HEK293 (cell line): ENCODE results near the gene TES.

ENCODE experiments used
- CTCF ChIA-PET: fragments of 350-600 bp; formaldehyde crosslinking; extraction: SDS; loops from one replicate; lab custom pipeline; 2021; ENCODE audit warnings: antibody characterized with exemption; lab: Yijun Ruan, JAX
- POLR2A ChIA-PET: fragments of 300-600 bp; formaldehyde crosslinking; extraction: SDS; loops from one replicate; lab custom pipeline; 2020; ENCODE audit warnings: antibody characterized with exemption, inconsistent platforms; lab: Yijun Ruan, JAX
- H3K27ac ChIP-seq: fragments of 200-500 bp; sonication (Bioruptor generic); 2 replicates; pipeline ENCODE4 v1.5.1; 2014; ENCODE audit warnings: low read depth, low read length, control low read depth, inconsistent platforms; ENCODE audit errors: extremely low read depth
- H3K36me3 ChIP-seq, 2 experiments: fragments of 200-500 bp in 1 of 2; sonication (Bioruptor generic) in 1 of 2; 1 replicate in 1 of 2; 2 replicates in 1 of 2; pipeline ENCODE4 v1.5.1; 2014 to 2017; ENCODE audit warnings: inconsistent platforms in 2 of 2, low read length in 2 of 2; ENCODE audit not compliant: control insufficient read depth in 2 of 2, insufficient read depth in 1 of 2
- H3K4me1 ChIP-seq: fragments of 200-500 bp; sonication (Bioruptor generic); 2 replicates; pipeline ENCODE4 v1.5.1; 2014; ENCODE audit warnings: mild to moderate bottlenecking, low read length, inconsistent platforms; ENCODE audit not compliant: control insufficient read depth, insufficient read depth
- H3K4me3 ChIP-seq: 2 replicates; pipeline ENCODE4 v1.5.1; 2011; ENCODE audit warnings: low read depth, mild to moderate bottlenecking, control low read depth, low read length, moderate library complexity
- H3K9me3 ChIP-seq: fragments of 200-500 bp; sonication (Bioruptor generic); 2 replicates; pipeline ENCODE4 v1.5.1; 2014; ENCODE audit warnings: low read depth, low read length, inconsistent platforms; ENCODE audit not compliant: control insufficient read depth, insufficient read depth
- BCL11B ChIP-seq: fragments of 450-650 bp; formaldehyde crosslinking; IDR thresholded peaks from 2 replicates; pipeline ENCODE4 v1.5.1; 2016; ENCODE audit warnings: low read depth, missing biosample characterization, missing genetic modification characterization
- EGR2 ChIP-seq: fragments of 450-650 bp; formaldehyde crosslinking; IDR thresholded peaks from 2 replicates; pipeline ENCODE4 v1.5.1; 2016; ENCODE audit warnings: low read depth, missing biosample characterization, missing genetic modification characterization
- HOXA7 ChIP-seq: sonication (generic); formaldehyde crosslinking; IDR thresholded peaks from 2 replicates; pipeline ENCODE4 v1.8.1; 2022; ENCODE audit warnings: missing genetic modification reagents, borderline replicate concordance
- OSR2 ChIP-seq: fragments of 450-650 bp; formaldehyde crosslinking; IDR thresholded peaks from 2 replicates; pipeline ENCODE4 v1.5.1; 2016; ENCODE audit warnings: missing biosample characterization, missing genetic modification characterization
- SCRT2 ChIP-seq: fragments of 450-650 bp; formaldehyde crosslinking; IDR thresholded peaks from 2 replicates; pipeline ENCODE4 v1.5.1; 2016; ENCODE audit warnings: missing biosample characterization, missing genetic modification characterization
- ZBTB1 ChIP-seq: fragments of 450-650 bp; formaldehyde crosslinking; IDR thresholded peaks from 2 replicates; pipeline ENCODE4 v1.5.1; 2016; ENCODE audit warnings: missing biosample characterization, missing genetic modification characterization
- ZBTB48 ChIP-seq: fragments of 450-650 bp; formaldehyde crosslinking; IDR thresholded peaks from 2 replicates; pipeline ENCODE4 v1.5.1; 2016; ENCODE audit warnings: missing biosample characterization, missing genetic modification characterization
- ZNF157 ChIP-seq: fragments of 450-650 bp; formaldehyde crosslinking; IDR thresholded peaks from 2 replicates; pipeline ENCODE4 v1.5.1; 2016; ENCODE audit warnings: missing biosample characterization, missing genetic modification characterization
- ZNF16 ChIP-seq: fragments of 450-650 bp; formaldehyde crosslinking; IDR thresholded peaks from 2 replicates; pipeline ENCODE4 v1.5.1; 2016; ENCODE audit warnings: low read depth, missing biosample characterization, missing genetic modification characterization
- ZNF174 ChIP-seq: fragments of 450-650 bp; formaldehyde crosslinking; IDR thresholded peaks from 2 replicates; pipeline ENCODE4 v1.5.0; 2017; ENCODE audit warnings: missing biosample characterization, mild to moderate bottlenecking, missing genetic modification characterization
- ZNF175 ChIP-seq: fragments of 450-650 bp; formaldehyde crosslinking; IDR thresholded peaks from 2 replicates; pipeline ENCODE4 v1.5.1; 2016; ENCODE audit warnings: missing biosample characterization, missing genetic modification characterization
- ZNF2 ChIP-seq: fragments of 450-650 bp; formaldehyde crosslinking; IDR thresholded peaks from 2 replicates; pipeline ENCODE4 v1.5.1; 2016; ENCODE audit warnings: missing biosample characterization, missing genetic modification characterization
- ZNF202 ChIP-seq: fragments of 450-650 bp; formaldehyde crosslinking; IDR thresholded peaks from 2 replicates; pipeline ENCODE4 v1.5.1; 2016; ENCODE audit warnings: missing biosample characterization, missing genetic modification characterization, borderline replicate concordance
- ZNF248 ChIP-seq: fragments of 450-650 bp; formaldehyde crosslinking; IDR thresholded peaks from 2 replicates; pipeline ENCODE4 v1.5.1; 2017; ENCODE audit warnings: missing biosample characterization, missing genetic modification characterization
- ZNF324 ChIP-seq: fragments of 450-650 bp; formaldehyde crosslinking; IDR thresholded peaks from 2 replicates; pipeline ENCODE4 v1.5.1; 2016; ENCODE audit warnings: missing biosample characterization, missing genetic modification characterization
- ZNF416 ChIP-seq: fragments of 450-650 bp; formaldehyde crosslinking; IDR thresholded peaks from 2 replicates; pipeline ENCODE4 v1.5.1; 2016; ENCODE audit warnings: missing biosample characterization, missing genetic modification characterization
- ZNF561 ChIP-seq: fragments of 450-650 bp; IDR thresholded peaks from 2 replicates; pipeline ENCODE4 v1.5.1; 2018; ENCODE audit warnings: missing biosample characterization, missing genetic modification characterization, borderline replicate concordance
- ZNF610 ChIP-seq: fragments of 450-650 bp; formaldehyde crosslinking; IDR thresholded peaks from 2 replicates; pipeline ENCODE4 v1.5.1; 2016; ENCODE audit warnings: missing biosample characterization, missing genetic modification characterization, borderline replicate concordance
- ZNF629 ChIP-seq: fragments of 450-650 bp; formaldehyde crosslinking; IDR thresholded peaks from 2 replicates; pipeline ENCODE4 v1.5.1; 2017; ENCODE audit warnings: missing biosample characterization, missing genetic modification characterization
- ZNF645 ChIP-seq: fragments of 450-650 bp; formaldehyde crosslinking; IDR thresholded peaks from 2 replicates; pipeline ENCODE4; 2016; ENCODE audit warnings: missing biosample characterization, missing genetic modification characterization
- ZNF768 ChIP-seq: fragments of 450-650 bp; formaldehyde crosslinking; IDR thresholded peaks from 2 replicates; pipeline ENCODE4 v1.5.1; 2018; ENCODE audit warnings: missing biosample characterization, mild to moderate bottlenecking, missing genetic modification characterization
- ZNF785 ChIP-seq: fragments of 450-650 bp; formaldehyde crosslinking; IDR thresholded peaks from 2 replicates; pipeline ENCODE4 v1.5.1; 2016; ENCODE audit warnings: missing biosample characterization, missing genetic modification characterization

TES gene

GRCh38 chr7:116194115-116194514, 16.2 kb upstream of the TES start:
- H3K36me3 ChIP-seq, result no peaks in the 10 kb centered on the region
- no peak overlapping the region for H3K27ac ChIP-seq
- H3K4me3 ChIP-seq, result no peak overlapping the region
- no peaks in the 10 kb centered on the region for H3K9me3 ChIP-seq
- H3K4me1 ChIP-seq, result no peaks in the 10 kb centered on the region
- CTCF ChIA-PET, result no interaction called here
- POLR2A ChIA-PET, result no interaction called here
- no peak for TF ChIP-seq ZNF174
- TF ChIP-seq, all 188 proteins: peak for 0

DNA sequence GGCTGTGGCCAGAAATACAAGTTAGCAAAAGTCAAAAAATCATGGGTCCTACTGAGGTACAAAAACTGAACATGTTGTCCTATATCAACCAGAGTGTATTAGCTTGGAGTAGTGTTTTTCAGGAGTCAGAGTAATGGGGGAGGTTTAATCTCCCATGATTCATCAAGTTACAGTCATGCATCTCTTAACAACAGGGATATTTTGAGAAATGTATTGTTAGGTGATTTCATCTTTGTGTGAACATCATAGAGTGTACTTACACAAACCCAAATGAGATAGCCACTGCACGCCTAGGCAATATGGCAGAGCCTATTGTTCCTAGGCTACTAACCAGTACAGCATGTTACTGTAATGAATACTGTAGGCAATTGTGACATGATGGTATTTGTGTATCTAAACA, 14.9 kb upstream of the TES start:
- no peak overlapping the region for H3K27ac ChIP-seq
- no peak overlapping the region for H3K4me3 ChIP-seq
- TF ChIP-seq ZNF324 (tag by site-specific recombination), result no peak
- TF ChIP-seq ZBTB48 (tag by site-specific recombination), result no peak
- TF ChIP-seq ZNF157 (tag by site-specific recombination), result no peak
- TF ChIP-seq ZNF645, result no peak
- no peak for TF ChIP-seq ZNF610 (tag by site-specific recombination)
- TF ChIP-seq ZNF629 (tag by site-specific recombination), result no peak
- no peak for TF ChIP-seq ZNF416 (tag by site-specific recombination)
- TF ChIP-seq HOXA7 (CRISPR knock-in tag), result no peak
- TF ChIP-seq ZNF785, result no peak
- no peak for TF ChIP-seq ZNF561 (tag by site-specific recombination)
- TF ChIP-seq BCL11B (tag by site-specific recombination), result no peak
- TF ChIP-seq ZBTB1 (tag by site-specific recombination), result no peak
- no peak for TF ChIP-seq OSR2 (tag by site-specific recombination)
- no peak for TF ChIP-seq ZNF16 (tag by site-specific recombination)
- TF ChIP-seq ZNF248 (tag by site-specific recombination), result no peak
- TF ChIP-seq ZNF175 (tag by site-specific recombination), result no peak
- TF ChIP-seq ZNF768 (tag by site-specific recombination), result no peak
- no peak for TF ChIP-seq EGR2 (tag by site-specific recombination)
- no peak for TF ChIP-seq ZNF2 (tag by site-specific recombination)
- no peaks in the 10 kb centered on the region for H3K9me3 ChIP-seq
- CTCF ChIA-PET, result interaction anchor here (0.9 to 1.0 kb wide), 2 partner anchors 11 to 15 kb away, joined by 3 to 4 read pairs; no protein-coding TSS in a partner anchor
- no peaks in the 10 kb centered on the region for H3K36me3 ChIP-seq
- peaks cover 2% of the 10 kb centered on the region for H3K4me1 ChIP-seq
- POLR2A ChIA-PET, result no interaction called here

DNA sequence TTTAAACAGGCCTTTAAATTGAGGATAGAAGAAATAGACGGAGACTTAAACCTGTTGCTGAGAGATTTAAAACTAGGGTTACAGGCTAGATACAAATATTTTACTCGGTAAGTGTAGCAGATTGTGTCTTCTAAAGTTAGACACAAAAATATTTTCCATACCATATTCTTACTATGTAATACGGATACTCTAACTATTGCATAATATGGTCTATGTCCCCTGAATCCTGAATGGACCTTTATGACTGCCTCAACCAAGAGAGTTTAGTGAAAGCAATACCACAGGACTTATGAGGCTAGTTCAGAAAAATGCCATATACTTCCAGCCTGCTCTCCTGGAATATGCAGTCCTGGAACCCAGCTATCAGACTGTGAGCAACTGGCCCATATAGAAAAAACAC, 13.4 kb upstream of the TES start:
- H3K9me3 ChIP-seq, result no peaks in the 10 kb centered on the region
- no peaks in the 10 kb centered on the region for H3K36me3 ChIP-seq
- POLR2A ChIA-PET, result no interaction called here
- CTCF ChIA-PET, result no interaction called here
- no peak overlapping the region for H3K27ac ChIP-seq
- no peak overlapping the region for H3K4me3 ChIP-seq
- TF ChIP-seq SCRT2 (tag by site-specific recombination) (peak; percentile 43), ZNF202 (tag by site-specific recombination) (no peak)
- peaks cover 11% of the 10 kb centered on the region for H3K4me1 ChIP-seq
